ENCODE data around the gene WWOX. TPM values are rescaled to one million over a fixed set of nuclear protein-coding genes. Genes with fewer than 3 reads are reported as not detected.

WWOX gene
- polyA plus RNA-seq, 1 donor (not counting 4 experiments of a cell fraction or from before 2014, with no cell fraction given): 5.1 TPM

GRCh38 chr16:78483124-78483992 lies 383.9 kb downstream of the WWOX start:
- no peaks in the 10 kb centered on the region for H3K27me3 ChIP-seq (ENCODE audit: control insufficient read depth, extremely low read depth, insufficient read depth, low read length)
- H3K4me3 ChIP-seq (ENCODE audit: control insufficient read depth in 2 of 3, extremely low read depth in 1 of 3, insufficient read depth in 2 of 3, low read depth in 1 of 3, low read length in 3 of 3): no peak overlapping the region
- dilution Hi-C loops (cut with MboI; ENCODE audit: extremely low pct_ligation_motif_present, low sequenced_read_pairs): no loop called here
- FAIRE-seq: no peak
- no peak overlapping the region for H3K4me2 ChIP-seq (ENCODE audit: control insufficient read depth, extremely low read depth, insufficient read depth, low read depth, low read length)
- no peak overlapping the region for H3K27ac ChIP-seq (ENCODE audit: control insufficient read depth, insufficient read depth, low read length)
- H2AFZ ChIP-seq (ENCODE audit: control insufficient read depth, low read length): no peak overlapping the region
- H3K4me1 ChIP-seq (ENCODE audit: control insufficient read depth, extremely low read depth, insufficient read depth, low read length): no peaks in the 10 kb centered on the region
- H3K79me2 ChIP-seq (ENCODE audit: control insufficient read depth, insufficient read depth, low read length): no peaks in the 10 kb centered on the region
- TF ChIP-seq EZH2 (IDR thresholded peaks at IDR 0.05; ENCODE audit: low read length): no peak
- no peak for TF ChIP-seq CTCF (optimal IDR thresholded peaks at IDR 0.05 in 1 of 3, IDR thresholded peaks at IDR 0.05 in 1 of 3, conservative IDR thresholded peaks at IDR 0.05 in 1 of 3; ENCODE audit: extremely low read depth in 1 of 3, insufficient read depth in 2 of 3, low read length in 3 of 3)
- no peaks in the 10 kb centered on the region for H3K9me1 ChIP-seq (ENCODE audit: control insufficient read depth, extremely low read depth, insufficient read depth, low read length)
- no peaks in the 10 kb centered on the region for H4K20me1 ChIP-seq (ENCODE audit: control insufficient read depth, extremely low read depth, insufficient read depth, low read length)
- no peaks in the 10 kb centered on the region for H3K36me3 ChIP-seq (ENCODE audit: control insufficient read depth in 2 of 2, extremely low read depth in 1 of 2, insufficient read depth in 2 of 2, low read length in 2 of 2)
- H3K9ac ChIP-seq (ENCODE audit: control insufficient read depth, extremely low read depth, insufficient read depth, low read length): no peak overlapping the region
- no peak for DNase-seq (ENCODE audit: low read depth, low spot score)
- no peaks in the 10 kb centered on the region for H3K9me3 ChIP-seq (ENCODE audit: control insufficient read depth, low read depth, low read length)

DNA sequence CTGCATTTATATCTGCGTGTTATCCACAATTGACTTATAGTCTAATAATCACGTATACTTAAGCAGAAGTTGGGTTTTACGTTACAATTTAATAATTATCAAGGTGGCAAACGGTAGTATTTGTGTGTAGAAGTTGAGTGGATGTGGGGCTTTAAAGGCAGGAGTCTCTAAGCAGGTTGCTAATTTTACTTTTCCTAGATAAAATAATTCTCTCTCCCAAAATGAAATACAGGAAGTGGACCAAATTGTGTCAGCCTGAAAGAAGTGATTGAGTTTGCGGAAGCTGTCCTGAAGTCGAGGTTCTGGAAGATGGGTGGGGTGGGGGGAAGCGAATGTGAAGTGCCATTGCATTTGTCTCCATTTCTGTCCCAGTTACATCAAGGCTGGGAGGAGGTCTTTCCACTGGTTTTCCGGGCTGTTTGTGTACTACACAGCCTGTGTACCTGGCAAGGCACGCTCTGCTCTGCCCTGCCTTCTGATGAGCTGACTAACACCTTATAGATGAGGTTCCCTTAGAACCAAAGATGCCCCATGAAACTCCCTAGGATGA lies 385.1 kb downstream of the WWOX start:
- Histone ChIP-seq H3K4me1 (ENCODE audit: control insufficient read depth, extremely low read depth, insufficient read depth, low read length) (no peaks in the 10 kb centered on the region), H3K4me2 (ENCODE audit: control insufficient read depth, extremely low read depth, insufficient read depth, low read depth, low read length) (no peak overlapping the region), H3K9me1 (ENCODE audit: control insufficient read depth, extremely low read depth, insufficient read depth, low read length) (no peaks in the 10 kb centered on the region), H2AFZ (ENCODE audit: control insufficient read depth, low read length) (no peak overlapping the region), H3K27me3 (ENCODE audit: control insufficient read depth, extremely low read depth, insufficient read depth, low read length) (no peaks in the 10 kb centered on the region), H3K4me3 (ENCODE audit: control insufficient read depth in 2 of 3, extremely low read depth in 1 of 3, insufficient read depth in 2 of 3, low read depth in 1 of 3, low read length in 3 of 3) (no peak overlapping the region), H3K36me3 (ENCODE audit: control insufficient read depth in 2 of 2, extremely low read depth in 1 of 2, insufficient read depth in 2 of 2, low read length in 2 of 2) (no peaks in the 10 kb centered on the region), H3K9ac (ENCODE audit: control insufficient read depth, extremely low read depth, insufficient read depth, low read length) (no peak overlapping the region), H3K27ac (ENCODE audit: control insufficient read depth, insufficient read depth, low read length) (no peak overlapping the region), H3K9me3 (ENCODE audit: control insufficient read depth, low read depth, low read length) (no peaks in the 10 kb centered on the region), H3K79me2 (ENCODE audit: control insufficient read depth, insufficient read depth, low read length) (no peaks in the 10 kb centered on the region), H4K20me1 (ENCODE audit: control insufficient read depth, extremely low read depth, insufficient read depth, low read length) (no peaks in the 10 kb centered on the region)
- no peak for FAIRE-seq
- dilution Hi-C loops (cut with MboI; ENCODE audit: extremely low pct_ligation_motif_present, low sequenced_read_pairs): no loop called here
- TF ChIP-seq CTCF (optimal IDR thresholded peaks at IDR 0.05 in 1 of 3, IDR thresholded peaks at IDR 0.05 in 1 of 3, conservative IDR thresholded peaks at IDR 0.05 in 1 of 3; ENCODE audit: extremely low read depth in 1 of 3, insufficient read depth in 2 of 3, low read length in 3 of 3) (no peak), EZH2 (IDR thresholded peaks at IDR 0.05; ENCODE audit: low read length) (no peak)
- DNase-seq (ENCODE audit: low read depth, low spot score): no peak

Data from keratinocyte (primary cell).